SU-DHL-6 (cell line): Measurements from ENCODE around the gene ITGA1.

ENCODE experiments used
- CTCF ChIP-seq: fragments of 200-600 bp; sonication (generic); IDR thresholded peaks from one replicate; pipeline ENCODE4 v1.5.1; 2017; ENCODE audit warnings: antibody characterized with exemption, mild to moderate bottlenecking, low read length, moderate library complexity; ENCODE audit not compliant: insufficient read depth, poor library complexity, severe bottlenecking
- EZH2phosphoT487 ChIP-seq: fragments of 200-600 bp; sonication (generic), shearing (Covaris generic); conservative IDR thresholded peaks from 2 replicates; pipeline ENCODE4 v1.6.1; 2018; ENCODE audit warnings: mild to moderate bottlenecking, antibody characterized with exemption, low read length, moderate library complexity, mixed read lengths

- TF ChIP-seq CTCF, result no peak
- TF ChIP-seq EZH2phosphoT487, result no peak
Observed at GRCh38 chr5:52964138-52964537, 176.4 kb downstream of the ITGA1 start.
